Activated CD8-positive, alpha-beta memory T cell treated with anti-CD3 and anti-CD28 coated beads for 48 hours (primary cell): Measurements from ENCODE around the gene GLYR1.
A peak's percentile ranks its signal among the peaks of the same experiment; 100 is the strongest.
"Not testable (repeated sequence)": the region's sequence is repeated elsewhere in the genome, so short reads cannot be mapped to it uniquely, and the experiment has no call there.

Experiments
- DNase-seq, 3 experiments: peaks; one replicate each; pipeline ENCODE4 v3.0.0-alpha.2; 2020; ENCODE audit warnings: low read depth in 2 of 3, low spot score in 2 of 3

GLYR1 gene

GRCh38 chr16:4846901-4847773, at the start of gene GLYR1, which contains the start of gene UBN1:
GLYR1 (minus strand) TSS chr16:4847288; CDS start chr16:4847265, 23 bp downstream.
UBN1 (plus strand) TSS chr16:4847481; CDS start chr16:4852918, 5,437 bp downstream.
- peak; percentile 99 to 100 (median 100) for DNase-seq

DNA sequence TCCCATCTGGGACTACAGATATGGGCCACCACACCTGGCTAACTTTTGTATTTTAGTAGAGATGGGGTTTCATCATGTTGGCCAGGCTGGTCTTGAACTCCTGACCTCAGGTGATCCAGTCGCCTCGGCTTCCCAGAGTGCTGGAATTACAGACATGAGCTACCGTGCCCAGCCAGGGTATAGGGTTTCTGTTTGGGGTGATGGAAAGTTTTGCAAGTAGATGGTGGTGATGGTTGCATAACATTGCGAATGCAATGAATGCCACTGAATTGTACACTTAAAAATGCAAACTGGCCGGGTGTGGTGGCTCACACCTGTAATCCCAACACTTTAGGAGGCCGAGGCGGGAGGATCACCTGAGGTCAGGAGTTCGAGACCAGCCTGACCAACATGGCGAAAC, 49.7 kb upstream of the GLYR1 start:
- DNase-seq, result not testable (repeated sequence)

DNA sequence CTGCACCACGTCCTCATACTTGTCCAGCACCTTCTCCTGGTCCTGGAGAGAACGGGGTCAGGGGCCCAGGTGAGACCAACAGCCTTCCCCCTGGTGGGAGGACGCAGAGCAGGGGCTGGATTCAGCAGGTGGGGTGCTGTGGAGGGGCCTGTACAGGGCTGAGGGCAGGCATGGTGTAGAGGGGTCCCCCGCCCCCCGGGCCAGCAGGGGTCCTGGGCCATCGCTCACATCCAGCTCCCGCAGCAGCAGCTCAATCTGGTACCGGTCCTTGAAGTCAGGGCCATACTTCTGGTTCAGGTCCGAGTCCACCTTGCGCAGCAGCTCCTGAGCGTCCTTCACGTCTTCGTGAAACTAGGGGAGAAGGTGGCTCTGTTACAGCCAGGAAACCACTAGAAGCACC, 48.3 kb upstream of the GLYR1 start:
- no peak for DNase-seq

DNA sequence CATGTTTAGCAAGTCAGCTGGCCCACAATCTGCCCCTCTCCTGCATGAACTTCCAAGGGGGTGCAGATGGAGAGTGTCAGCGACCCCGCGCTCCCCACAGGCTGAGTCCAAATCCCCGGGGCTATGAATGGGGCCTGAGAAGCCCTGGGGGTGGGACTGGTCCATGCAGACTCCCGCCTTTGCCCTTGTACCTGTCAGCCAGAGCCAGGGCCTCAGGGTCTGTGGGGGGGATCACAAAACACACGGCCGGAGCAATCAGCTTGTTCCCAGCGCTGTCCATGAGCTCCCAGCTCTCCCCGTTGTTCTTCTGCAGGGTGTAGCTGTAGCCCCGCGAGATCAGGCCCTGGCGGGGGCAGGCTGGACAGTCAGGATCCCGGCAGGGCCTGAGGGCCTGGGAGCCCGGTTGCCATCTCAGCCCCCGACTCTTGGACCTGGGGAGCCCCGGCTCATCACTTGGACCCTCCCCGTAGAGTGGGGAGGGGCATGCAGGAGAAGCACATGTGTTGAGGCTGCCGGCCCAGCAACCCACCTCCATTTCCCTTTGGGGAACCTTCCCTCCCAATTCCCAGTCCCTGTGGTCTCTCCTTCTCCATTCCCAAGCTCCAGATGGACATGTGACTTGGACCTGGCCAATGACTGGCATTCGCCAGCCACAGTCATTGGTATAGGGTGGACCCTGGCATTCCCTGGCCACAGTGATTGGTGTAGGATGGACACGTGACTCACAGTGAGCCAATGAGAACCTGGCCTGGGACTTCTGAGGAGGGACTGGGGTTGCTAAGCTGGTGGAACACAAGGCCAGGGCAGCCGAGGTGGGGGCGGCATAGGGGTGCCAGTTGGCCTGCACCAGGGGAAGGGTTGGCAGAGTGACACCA, 47.4 kb upstream of the GLYR1 start:
- DNase-seq, result no peak

- no peak for DNase-seq
Observed at GRCh38 chr16:4893103-4893862, 46.2 kb upstream of the GLYR1 start.

GRCh38 chr16:4892361-4893102, 45.4 kb upstream of the GLYR1 start:
- no peak for DNase-seq

DNA sequence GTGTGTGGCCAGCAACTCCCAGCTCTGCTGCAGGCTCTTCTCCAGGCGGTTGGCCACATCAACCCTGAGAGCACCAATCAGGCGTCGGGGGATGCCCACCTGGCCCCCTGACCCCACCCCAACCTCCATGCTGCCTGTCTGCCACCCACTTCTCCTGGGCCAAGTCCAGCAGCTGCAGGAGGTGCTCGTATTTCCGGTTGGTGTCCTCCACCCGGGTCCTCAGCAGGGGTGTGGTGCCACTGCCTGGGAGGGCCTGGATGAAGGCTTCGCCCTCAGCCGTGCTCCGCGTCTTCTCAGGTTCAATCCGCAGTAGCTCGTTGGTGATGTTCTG, 44.8 kb upstream of the GLYR1 start:
- no peak for DNase-seq

GRCh38 chr16:4891097-4891885, 44.2 kb upstream of the GLYR1 start:
- DNase-seq, result no peak

DNA sequence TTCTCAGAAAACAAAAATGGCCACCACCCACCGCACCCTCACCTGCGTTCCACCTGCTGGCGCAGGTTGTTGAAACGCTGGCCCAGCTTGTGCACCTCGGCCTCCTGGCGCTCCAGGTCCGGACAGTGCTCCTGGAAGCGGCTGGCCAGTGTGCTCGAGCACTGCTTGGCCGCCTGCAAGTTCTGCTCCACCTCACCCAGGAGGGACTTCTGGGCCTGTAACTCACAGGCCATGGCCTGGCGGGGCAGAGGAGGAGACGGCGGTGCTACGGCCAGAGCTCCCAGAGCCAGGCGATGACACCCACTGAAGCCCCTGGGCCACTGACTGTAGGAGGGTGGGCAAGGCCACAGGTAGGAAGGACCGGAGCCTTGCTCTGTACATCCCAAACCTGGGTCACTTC, 43.6 kb upstream of the GLYR1 start:
- no peak for DNase-seq

GRCh38 chr16:4890026-4890425, 42.9 kb upstream of the GLYR1 start:
- no peak for DNase-seq

DNA sequence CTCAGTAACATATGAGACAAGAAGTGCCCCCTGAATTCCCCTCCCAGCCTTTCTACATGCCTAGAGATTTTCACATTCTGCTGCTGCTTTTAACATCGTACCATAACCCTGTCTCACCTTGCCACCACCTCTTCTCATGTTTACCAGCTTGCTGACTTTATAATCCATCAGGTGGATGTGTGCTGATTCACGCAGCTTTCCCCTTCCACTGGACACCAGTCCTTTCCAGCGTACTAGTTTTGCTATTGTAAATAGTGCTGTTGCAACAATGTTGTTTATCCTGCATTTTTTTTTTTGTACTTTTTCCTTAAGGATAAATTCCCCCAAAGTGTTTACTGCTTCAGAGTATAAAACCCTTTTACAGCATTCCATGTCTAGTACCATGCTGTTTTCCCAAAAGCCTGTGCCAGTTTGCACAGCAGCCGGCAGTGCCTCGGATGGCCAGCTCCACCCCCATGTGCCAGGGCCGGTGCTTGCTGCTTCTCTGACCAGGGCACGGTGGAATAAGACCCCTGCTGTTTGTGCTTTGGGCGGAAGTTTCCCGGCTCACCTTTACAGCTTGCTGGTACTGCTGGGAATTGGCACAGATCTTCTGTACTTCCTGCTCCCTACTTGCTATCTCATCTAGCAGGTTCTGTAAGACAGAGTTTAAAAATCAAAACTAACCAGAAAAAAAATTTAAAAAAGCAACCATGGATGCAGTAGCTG, 41.5 kb upstream of the GLYR1 start:
- no peak for DNase-seq

- DNase-seq, result no peak
Observed at GRCh38 chr16:4886151-4886550, 39.1 kb upstream of the GLYR1 start.

GRCh38 chr16:4884972-4885874, 38.1 kb upstream of the GLYR1 start:
- no peak for DNase-seq

DNA sequence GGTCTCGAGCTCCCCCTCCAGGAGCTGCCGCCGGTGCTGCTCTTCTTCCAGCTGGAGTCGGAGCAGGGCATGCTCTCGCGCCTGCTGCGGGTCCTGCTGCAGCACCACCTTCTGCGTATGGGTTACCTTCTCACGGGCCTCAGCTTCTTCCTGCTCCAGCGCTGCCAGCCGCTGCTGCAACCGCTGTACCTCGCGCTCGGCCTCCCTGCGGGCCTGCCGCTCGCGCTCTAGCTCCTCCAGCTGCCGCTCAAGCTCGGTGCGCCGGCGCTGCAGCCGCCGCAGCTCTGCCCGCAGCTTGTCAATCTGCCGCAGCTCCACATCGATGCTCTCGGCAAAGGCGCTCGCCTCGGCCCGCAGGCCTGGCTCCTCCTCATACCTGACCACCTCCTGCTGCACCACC, 37.1 kb upstream of the GLYR1 start:
- DNase-seq, result no peak

DNA sequence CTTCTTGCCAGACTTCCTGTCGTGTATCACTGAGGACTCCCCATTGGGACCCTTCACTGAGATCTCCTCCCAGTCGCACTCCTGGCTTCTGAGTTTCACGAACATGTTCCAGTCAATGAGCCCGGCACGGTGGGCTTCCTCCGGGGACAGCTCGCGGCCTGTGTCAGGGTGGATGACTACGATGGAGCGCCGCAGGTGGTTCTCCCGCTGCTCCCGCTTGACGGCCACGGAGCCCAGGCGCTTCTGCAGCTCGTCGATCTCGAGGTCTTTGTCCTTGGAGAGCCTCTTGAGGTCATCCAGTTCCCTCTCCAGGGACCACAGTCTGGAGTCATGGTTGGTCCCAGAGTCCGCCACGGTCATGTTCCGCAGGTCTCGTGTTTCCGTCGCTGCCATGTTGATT, 36.4 kb upstream of the GLYR1 start:
- DNase-seq, result no peak

- no peak for DNase-seq
Observed at GRCh38 chr16:4882633-4883285, 35.7 kb upstream of the GLYR1 start.

- no peak for DNase-seq
Observed at GRCh38 chr16:4882000-4882632, 35.0 kb upstream of the GLYR1 start.
